HepG2 (cell line): Measurements from ENCODE around the gene PRRT1B. TPM values are rescaled to one million over a fixed set of nuclear protein-coding genes. Genes with fewer than 3 reads are reported as not detected.

Experiments
- BORCS8-MEF2B ChIP-seq: sonication (generic); formaldehyde crosslinking; IDR thresholded peaks from 2 replicates; pipeline ENCODE4 v1.8.0; 2022; ENCODE audit warnings: mild to moderate bottlenecking, missing genetic modification reagents
- CTCF ChIP-seq: sonication (generic); formaldehyde crosslinking; IDR thresholded peaks from 2 replicates; pipeline ENCODE4 v1.5.0; 2020; ENCODE audit warnings: mild to moderate bottlenecking, missing genetic modification reagents, moderate library complexity
- FOXA3 ChIP-seq: IDR thresholded peaks from 2 replicates; pipeline ENCODE4 v1.6.1; 2016; ENCODE audit warnings: missing genetic modification reagents, missing compliant biosample characterization
- GPN1 ChIP-seq: sonication (generic); formaldehyde crosslinking; IDR thresholded peaks from 2 replicates; pipeline ENCODE4 v1.5.1; 2020; ENCODE audit warnings: missing genetic modification reagents, borderline replicate concordance
- HDAC2 ChIP-seq: sonication (generic); formaldehyde crosslinking; IDR thresholded peaks from 2 replicates; pipeline ENCODE4 v1.4.0; 2020; ENCODE audit warnings: missing genetic modification reagents
- IRF2 ChIP-seq: IDR thresholded peaks from 2 replicates; pipeline ENCODE4 v1.6.1; 2018; ENCODE audit warnings: missing genetic modification reagents, missing compliant biosample characterization
- MIER3 ChIP-seq: IDR thresholded peaks from 2 replicates; pipeline ENCODE4 v1.6.1; 2016; ENCODE audit warnings: missing compliant biosample characterization, borderline replicate concordance
- MTF2 ChIP-seq: sonication (generic); formaldehyde crosslinking; IDR thresholded peaks from 2 replicates; pipeline ENCODE4 v1.5.0; 2020; ENCODE audit warnings: missing genetic modification reagents, borderline replicate concordance
- NR2C2 ChIP-seq: sonication (generic); formaldehyde crosslinking; IDR thresholded peaks from 2 replicates; pipeline ENCODE4 v1.4.0; 2020; ENCODE audit warnings: missing genetic modification reagents, mild to moderate bottlenecking, moderate library complexity, borderline replicate concordance
- NR2F6 ChIP-seq, 2 experiments: IDR thresholded peaks; 2 replicates each; pipeline ENCODE4 v1.6.1; 2016; ENCODE audit warnings: antibody characterized with exemption in 1 of 2, mild to moderate bottlenecking in 1 of 2
- PATZ1 ChIP-seq: sonication (generic); formaldehyde crosslinking; IDR thresholded peaks from 2 replicates; pipeline ENCODE4 v1.4.0; 2020; ENCODE audit warnings: missing genetic modification reagents
- SIN3B ChIP-seq: fragments of 150-350 bp; IDR thresholded peaks from 2 replicates; pipeline ENCODE4 v1.6.1; 2014; ENCODE audit warnings: low read length
- SMARCE1 ChIP-seq: fragments of 450-650 bp; IDR thresholded peaks from 2 replicates; pipeline ENCODE4 v1.6.1; 2017; ENCODE audit warnings: borderline replicate concordance
- ZKSCAN1 ChIP-seq: fragments of 150-350 bp; IDR thresholded peaks from 2 replicates; pipeline ENCODE4 v1.6.1; 2014; ENCODE audit warnings: low read length
- ZNF331 ChIP-seq: sonication (generic); formaldehyde crosslinking; IDR thresholded peaks from 2 replicates; pipeline ENCODE4 v1.4.0; 2020; ENCODE audit warnings: missing genetic modification reagents
- ZNF773 ChIP-seq: sonication (generic); formaldehyde crosslinking; IDR thresholded peaks from 2 replicates; pipeline ENCODE4 v1.4.0; 2020; ENCODE audit warnings: missing genetic modification reagents, borderline replicate concordance
- ZSCAN30 ChIP-seq: sonication (generic); formaldehyde crosslinking; IDR thresholded peaks from 2 replicates; pipeline ENCODE4 v1.5.0; 2020; ENCODE audit warnings: mild to moderate bottlenecking, missing genetic modification reagents
- polyA plus RNA-seq, 8 experiments: library from polyadenylated mRNA; depleted of rRNA in 3 of 8; stranded (reverse) in 7 of 8; unstranded in 1 of 8; fragments of >200 nt; fragmentation: Illumina TruSeq in 4 of 8; extraction: Trizol in 4 of 8; gene quantifications; 2 replicates each; pipeline versions ENCODE4 v1.2.1 to v1.2.3, GENCODE V29; 2011 to 2016; ENCODE audit warnings: low read depth in 4 of 8, missing spikeins in 1 of 8, mixed read lengths in 1 of 8; ENCODE audit not compliant: insufficient read depth in 1 of 8
- total RNA-seq, 5 experiments: library from RNA; depleted of rRNA; stranded (reverse); fragments of >200 nt; fragmentation: Illumina TruSeq; extraction: Trizol; gene quantifications; 2 replicates each; pipeline ENCODE4 v1.2.3, GENCODE V29; 2016; ENCODE audit warnings: low read depth in 1 of 5
- TF ChIP-seq, protein P1 (sequence below): IDR thresholded peaks from 2 replicates; pipeline ENCODE4 v1.6.1; 2016; ENCODE audit warnings: low read depth, missing genetic modification reagents, missing compliant biosample characterization

Gene PRRT1B
- total and polyA plus RNA-seq, 2 of the 13 experiments (the other 11 are each of a cell fraction or from before 2014, with no cell fraction given) = not detected

DNA sequence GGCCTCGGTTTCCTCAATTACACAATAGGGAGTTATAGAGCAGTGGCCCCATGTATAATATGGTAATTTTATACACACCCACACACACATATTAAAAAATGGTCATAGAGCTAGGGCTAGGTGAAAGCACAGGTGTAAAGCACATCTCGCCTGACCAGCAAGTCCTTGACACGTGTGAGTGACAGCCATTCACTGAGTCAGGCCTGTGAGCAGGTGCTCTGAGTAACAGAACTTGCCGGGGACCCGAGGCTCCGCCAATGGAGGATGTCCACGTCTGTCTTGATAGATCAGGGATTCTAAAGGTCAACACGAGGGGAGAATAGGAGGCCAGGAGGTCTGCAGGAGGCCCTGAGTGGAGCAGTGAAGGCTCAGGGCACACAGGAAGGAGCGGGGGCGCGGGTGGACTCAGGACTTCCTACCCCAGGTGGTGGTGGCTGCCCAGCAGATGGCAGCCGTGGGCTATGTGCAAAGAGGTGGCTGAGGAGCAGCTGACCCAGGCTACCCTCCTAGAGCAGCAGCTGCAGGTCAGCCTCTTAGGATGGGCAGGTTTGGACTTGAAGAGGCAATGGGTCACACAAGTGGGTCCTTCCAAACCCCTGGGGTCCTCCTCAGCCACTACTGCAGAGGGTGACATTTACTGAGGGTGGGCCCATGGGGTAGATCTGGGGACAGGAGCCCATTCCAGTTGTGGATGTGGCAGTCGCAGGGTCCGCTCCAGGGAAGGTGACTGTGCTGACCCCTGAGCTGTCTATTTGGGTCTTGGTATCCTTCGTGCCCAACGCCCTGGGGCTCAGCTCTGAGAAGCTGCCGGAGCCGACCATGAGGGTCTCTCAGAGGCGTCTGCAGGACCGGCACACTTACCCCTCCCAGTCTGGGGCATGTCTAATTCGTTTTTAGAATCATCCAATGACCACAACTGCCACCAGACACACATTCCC lies 45.9 kb downstream of the PRRT1B start (continued):
- TF ChIP-seq, protein P1, sequence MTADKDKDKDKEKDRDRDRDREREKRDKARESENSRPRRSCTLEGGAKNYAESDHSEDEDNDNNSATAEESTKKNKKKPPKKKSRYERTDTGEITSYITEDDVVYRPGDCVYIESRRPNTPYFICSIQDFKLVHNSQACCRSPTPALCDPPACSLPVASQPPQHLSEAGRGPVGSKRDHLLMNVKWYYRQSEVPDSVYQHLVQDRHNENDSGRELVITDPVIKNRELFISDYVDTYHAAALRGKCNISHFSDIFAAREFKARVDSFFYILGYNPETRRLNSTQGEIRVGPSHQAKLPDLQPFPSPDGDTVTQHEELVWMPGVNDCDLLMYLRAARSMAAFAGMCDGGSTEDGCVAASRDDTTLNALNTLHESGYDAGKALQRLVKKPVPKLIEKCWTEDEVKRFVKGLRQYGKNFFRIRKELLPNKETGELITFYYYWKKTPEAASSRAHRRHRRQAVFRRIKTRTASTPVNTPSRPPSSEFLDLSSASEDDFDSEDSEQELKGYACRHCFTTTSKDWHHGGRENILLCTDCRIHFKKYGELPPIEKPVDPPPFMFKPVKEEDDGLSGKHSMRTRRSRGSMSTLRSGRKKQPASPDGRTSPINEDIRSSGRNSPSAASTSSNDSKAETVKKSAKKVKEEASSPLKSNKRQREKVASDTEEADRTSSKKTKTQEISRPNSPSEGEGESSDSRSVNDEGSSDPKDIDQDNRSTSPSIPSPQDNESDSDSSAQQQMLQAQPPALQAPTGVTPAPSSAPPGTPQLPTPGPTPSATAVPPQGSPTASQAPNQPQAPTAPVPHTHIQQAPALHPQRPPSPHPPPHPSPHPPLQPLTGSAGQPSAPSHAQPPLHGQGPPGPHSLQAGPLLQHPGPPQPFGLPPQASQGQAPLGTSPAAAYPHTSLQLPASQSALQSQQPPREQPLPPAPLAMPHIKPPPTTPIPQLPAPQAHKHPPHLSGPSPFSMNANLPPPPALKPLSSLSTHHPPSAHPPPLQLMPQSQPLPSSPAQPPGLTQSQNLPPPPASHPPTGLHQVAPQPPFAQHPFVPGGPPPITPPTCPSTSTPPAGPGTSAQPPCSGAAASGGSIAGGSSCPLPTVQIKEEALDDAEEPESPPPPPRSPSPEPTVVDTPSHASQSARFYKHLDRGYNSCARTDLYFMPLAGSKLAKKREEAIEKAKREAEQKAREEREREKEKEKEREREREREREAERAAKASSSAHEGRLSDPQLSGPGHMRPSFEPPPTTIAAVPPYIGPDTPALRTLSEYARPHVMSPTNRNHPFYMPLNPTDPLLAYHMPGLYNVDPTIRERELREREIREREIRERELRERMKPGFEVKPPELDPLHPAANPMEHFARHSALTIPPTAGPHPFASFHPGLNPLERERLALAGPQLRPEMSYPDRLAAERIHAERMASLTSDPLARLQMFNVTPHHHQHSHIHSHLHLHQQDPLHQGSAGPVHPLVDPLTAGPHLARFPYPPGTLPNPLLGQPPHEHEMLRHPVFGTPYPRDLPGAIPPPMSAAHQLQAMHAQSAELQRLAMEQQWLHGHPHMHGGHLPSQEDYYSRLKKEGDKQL = 0 out of 2 replicates have a peak, but pooled peaks have one; percentile 24
- TF ChIP-seq GPN1 (no peak), IRF2 (peak; percentile 76), ZNF773 (CRISPR knock-in tag) (no peak), HDAC2 (CRISPR knock-in tag) (0 out of 2 replicates have a peak, but pooled peaks have one; percentile 22), ZKSCAN1 (no peak), MIER3 (peak; percentile 50; the same call in 1 of the 2 replicates), SMARCE1 (no peak), MTF2 (CRISPR knock-in tag) (no peak), BORCS8-MEF2B (CRISPR knock-in tag) (peak; percentile 54; the same call in 1 of the 2 replicates), SIN3B (no peak), ZNF331 (CRISPR knock-in tag) (0 out of 2 replicates have a peak, but pooled peaks have one; percentile 42), ZSCAN30 (CRISPR knock-in tag) (no peak), NR2F6 (IDR thresholded peaks at IDR 0.05) (no peak), NR2F6 (CRISPR knock-in tag; IDR thresholded peaks at IDR 0.05) (peak; percentile 53), NR2C2 (CRISPR knock-in tag) (peak; percentile 37; the same call in 1 of the 2 replicates), CTCF (CRISPR knock-in tag) (peak; percentile 97), PATZ1 (CRISPR knock-in tag) (peak; percentile 74), FOXA3 (peak; percentile 28; the same call in 1 of the 2 replicates)
